ENCODE data around the gene PRPSAP1.

GRCh38 chr17:76327696-76328095 lies 26.0 kb downstream of the PRPSAP1 start:
- TF ChIP-seq CTCF (IDR thresholded peaks at IDR 0.05) (no peak), POLR2A (IDR thresholded peaks at IDR 0.05) (no peak)

Data from adrenal gland (tissue), 5 donors.